Measurements from ENCODE around the gene SLC39A13.
A peak's percentile ranks its signal among the peaks of the same experiment; 100 is the strongest.

The SLC39A13 gene

DNA sequence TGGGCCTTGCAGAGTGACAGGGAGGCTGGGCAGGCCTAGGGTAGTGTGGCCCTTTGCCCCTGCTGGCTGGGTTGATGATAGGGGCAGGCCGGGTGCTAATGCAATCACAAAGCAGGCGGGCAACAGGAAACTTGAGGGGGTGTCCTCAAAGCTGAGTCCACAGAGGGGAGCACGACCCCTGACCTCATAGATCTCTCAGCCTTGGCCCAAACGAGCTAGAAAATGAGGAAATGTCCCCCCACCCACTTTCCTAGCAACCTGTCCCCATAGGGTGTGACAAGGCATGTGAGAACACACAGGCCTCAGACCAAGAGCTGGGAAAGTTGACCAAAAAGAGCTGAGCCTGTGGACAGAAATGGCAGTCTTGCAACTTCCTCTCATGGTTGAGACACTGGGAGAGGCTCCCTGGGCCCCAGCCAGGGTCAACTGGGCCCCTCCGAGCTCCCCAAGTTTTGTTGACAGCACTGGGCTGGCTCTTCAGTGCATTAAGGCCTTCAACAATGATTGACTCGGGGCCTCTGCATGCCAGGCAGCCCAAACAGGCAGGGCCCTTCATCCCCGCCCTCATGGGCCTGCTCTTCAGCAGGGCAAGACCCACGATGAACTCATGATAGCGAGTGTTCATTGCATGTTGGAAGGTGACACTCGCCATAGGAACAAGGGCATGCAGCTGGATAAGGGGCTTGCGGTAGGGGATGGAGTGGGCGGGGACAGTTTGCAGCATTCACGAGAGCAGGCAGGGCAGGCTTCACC lies 20.3 kb upstream of the SLC39A13 start:
- DNase-seq = no peak

GRCh38 chr11:47388697-47389576 lies 19.5 kb upstream of the SLC39A13 start:
- no peak for DNase-seq

- no peak for DNase-seq
Observed at GRCh38 chr11:47389577-47390421, 18.6 kb upstream of the SLC39A13 start.

GRCh38 chr11:47390422-47390760 lies 18.0 kb upstream of the SLC39A13 start:
- DNase-seq = no peak

GRCh38 chr11:47391077-47391583 lies 17.3 kb upstream of the SLC39A13 start:
- DNase-seq = no peak

- DNase-seq = no peak
Observed at GRCh38 chr11:47391711-47392432, 16.5 kb upstream of the SLC39A13 start.

DNA sequence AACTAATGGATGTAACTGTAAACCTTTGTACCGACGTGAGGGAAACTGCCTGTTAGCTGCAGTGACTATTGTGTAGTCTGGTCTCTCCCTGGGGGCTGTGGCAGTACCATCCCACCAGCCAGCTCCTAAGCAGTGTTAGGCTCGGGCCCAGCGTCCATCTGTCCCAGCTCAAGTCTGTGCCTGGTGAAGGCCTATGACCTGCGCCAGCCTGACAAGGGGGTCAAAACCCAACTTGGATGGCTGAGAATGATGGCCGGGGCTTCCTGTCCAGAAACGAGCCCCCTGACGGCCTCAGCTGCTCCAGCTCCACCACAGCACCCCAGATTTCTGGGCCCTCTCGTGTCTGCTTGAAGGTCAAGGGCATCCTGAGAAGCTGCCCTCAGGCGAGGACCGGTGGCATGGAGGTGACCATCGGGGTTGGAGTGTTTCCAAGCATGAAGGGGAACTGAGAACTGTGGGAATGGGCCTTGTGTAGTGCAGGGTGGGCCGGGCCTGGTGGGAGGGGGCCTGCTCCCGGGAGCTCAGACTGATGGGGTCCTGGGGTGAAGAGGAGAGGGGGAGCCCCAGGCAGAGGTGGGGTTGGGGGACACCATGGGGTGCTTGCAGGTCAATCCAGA lies 15.7 kb upstream of the SLC39A13 start:
- no peak for DNase-seq

- no peak for DNase-seq
Observed at GRCh38 chr11:47393163-47394049, 15.0 kb upstream of the SLC39A13 start.

DNA sequence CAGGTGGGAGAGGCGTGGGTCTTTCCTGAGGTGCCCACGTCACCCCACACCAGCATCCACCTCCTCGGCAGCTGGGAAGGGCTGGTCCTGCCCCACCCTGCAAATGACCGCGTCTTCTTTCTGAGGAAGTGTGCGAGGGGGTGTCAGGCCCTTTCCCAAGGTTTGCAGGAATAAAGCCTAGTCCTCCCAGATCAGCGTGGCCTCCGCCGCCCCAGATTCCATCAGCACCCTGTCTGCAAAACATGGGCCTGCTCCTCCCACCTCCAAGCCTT lies 14.4 kb upstream of the SLC39A13 start:
- DNase-seq = no peak

GRCh38 chr11:47394322-47395222 lies 13.8 kb upstream of the SLC39A13 start:
- peak; percentile 47 for DNase-seq

- DNase-seq = no peak
Observed at GRCh38 chr11:47395223-47396048, 13.0 kb upstream of the SLC39A13 start.

DNA sequence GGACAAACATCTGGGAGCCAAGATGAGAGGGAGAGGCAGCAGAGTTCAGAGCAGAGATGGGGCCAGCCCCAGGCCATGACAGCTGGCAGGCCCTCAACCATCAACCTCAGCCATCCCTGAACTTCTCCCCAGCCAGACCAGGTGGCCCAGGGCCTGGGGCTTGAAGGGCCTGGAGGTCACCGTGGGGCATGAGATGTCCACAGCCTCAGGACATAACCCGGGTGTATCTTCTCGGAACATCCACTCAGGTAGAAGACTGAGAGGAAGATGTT lies 12.4 kb upstream of the SLC39A13 start:
- DNase-seq = no peak

DNA sequence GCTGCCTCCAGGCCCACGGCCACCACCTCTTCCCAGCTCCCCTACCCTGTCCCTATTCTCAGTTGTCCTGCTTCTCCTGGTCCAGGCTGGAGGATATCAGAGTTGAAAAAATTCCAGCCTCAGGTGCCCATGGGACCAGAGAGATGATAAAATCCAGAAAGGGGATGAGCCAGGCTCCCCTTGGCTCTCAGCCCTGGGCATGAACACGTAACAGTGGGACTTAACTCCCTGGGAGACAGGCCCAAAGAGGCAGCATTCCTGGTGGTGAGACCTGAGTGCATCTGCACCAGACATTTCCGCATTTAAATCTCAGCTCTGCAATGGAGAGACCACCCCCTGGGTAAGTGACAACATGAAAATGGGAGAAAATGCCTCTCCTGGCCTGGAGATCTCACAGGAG lies 10.4 kb upstream of the SLC39A13 start:
- no peak for DNase-seq

DNA sequence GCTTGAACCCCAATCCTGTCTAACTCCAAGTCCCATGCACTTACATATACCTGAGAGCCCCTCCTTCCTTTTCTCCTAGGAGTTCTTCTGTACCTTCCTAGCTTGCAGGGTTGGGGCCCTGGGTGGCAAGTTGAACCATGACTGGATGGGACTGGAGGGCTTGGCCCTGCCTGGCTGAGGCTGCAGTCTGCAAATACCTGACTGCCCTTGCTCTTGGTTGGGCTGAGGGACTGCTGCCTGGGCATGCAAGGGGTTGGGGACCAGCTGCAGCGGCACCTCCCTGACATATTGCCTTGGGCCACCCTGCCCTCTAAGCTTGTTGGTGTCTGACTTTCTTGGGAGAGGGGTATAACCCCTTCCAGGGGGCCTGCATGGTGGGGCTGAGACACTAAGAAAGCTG lies 9.8 kb upstream of the SLC39A13 start:
- DNase-seq = no peak

- DNase-seq = peak; percentile 29
Observed at GRCh38 chr11:47399860-47400767, 8.3 kb upstream of the SLC39A13 start.

DNA sequence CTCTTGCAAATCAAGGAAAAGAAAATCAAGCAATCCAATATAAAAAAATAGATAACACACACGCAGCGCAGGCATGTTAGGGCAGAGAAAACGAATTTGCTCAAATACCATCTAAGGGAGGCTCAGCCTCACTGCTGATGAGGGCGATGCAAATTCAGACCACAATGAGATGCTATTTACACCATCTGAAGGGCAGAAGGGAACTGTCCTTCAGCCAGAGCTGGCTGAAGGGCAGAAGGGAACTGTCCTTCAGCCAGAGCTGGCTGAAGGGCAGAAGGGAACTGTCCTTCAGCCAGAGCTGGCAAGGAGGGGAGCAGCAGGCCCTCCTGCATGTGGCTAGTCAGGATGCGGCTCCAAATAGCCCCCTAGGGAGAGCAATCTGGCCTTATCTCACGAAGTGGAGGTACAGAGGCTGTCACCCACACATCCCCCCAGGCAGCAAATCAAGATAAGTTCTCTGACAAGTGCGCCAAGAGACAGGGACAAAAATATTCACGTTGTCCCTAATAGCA lies 7.6 kb upstream of the SLC39A13 start:
- DNase-seq = no peak

DNA sequence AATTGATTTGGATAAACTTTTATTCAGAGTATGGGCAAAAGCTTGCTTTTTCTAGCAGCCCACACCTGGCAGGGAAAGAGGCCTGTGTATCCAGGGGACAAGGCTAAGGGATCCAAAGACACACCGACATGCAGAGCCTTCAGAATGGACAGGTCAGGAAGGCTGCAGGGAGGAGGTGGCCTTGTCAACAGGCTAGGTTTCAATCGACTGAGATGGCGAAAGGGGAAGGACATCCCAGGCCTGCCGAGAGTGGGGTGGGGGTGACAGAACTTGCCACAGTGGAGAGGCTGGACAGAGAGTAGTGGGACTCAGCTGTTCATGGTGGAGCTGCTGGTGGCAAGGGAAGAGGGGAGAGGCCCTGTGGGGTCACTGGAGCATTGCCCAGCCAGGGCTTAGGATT lies 5.3 kb upstream of the SLC39A13 start:
- no peak for DNase-seq

DNA sequence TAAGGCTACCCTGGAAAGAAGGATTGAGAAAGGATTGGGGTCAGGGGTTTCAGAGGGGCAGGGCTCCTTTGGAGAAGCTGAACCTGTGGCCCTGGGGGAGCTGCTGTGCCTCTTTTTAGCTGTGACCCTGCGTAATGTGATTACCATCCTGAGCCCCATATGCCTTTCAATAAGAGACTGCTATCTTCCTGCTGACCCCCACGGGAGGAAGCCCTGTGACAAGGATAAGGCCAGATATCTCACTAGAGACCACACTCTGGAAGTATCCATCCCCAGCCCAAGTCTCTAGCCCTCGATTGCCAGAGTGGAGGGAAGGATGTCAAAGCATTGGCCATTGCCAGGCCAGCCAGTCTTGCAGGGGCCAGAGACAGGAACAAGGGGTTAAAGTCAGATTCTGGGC lies 4.8 kb upstream of the SLC39A13 start:
- DNase-seq = no peak
